Ectodermal cell (in vitro differentiated cells): Measurements from ENCODE around the gene MAPK10.

Source experiments
- H3K27ac ChIP-seq: 2 replicates; pipeline ENCODE4 v1.7.0; 2013; ENCODE audit warnings: mild to moderate bottlenecking, low read depth, low read length; ENCODE audit not compliant: insufficient read depth, poor library complexity, severe bottlenecking
- H3K27me3 ChIP-seq: 2 replicates; pipeline ENCODE4 v1.7.0; 2013; ENCODE audit warnings: mild to moderate bottlenecking, low read length; ENCODE audit not compliant: insufficient read depth, control insufficient read depth, poor library complexity, severe bottlenecking
- H3K36me3 ChIP-seq: one replicate; pipeline ENCODE4 v1.7.0; 2013; ENCODE audit warnings: low read length; ENCODE audit not compliant: control insufficient read depth, insufficient read depth
- H3K4me1 ChIP-seq: one replicate; pipeline ENCODE4 v1.7.0; 2013; ENCODE audit warnings: low read length; ENCODE audit not compliant: control insufficient read depth, insufficient read depth
- H3K4me3 ChIP-seq: 2 replicates; pipeline ENCODE4 v1.7.0; 2013; ENCODE audit warnings: low read depth, low read length, control low read depth; ENCODE audit not compliant: insufficient read depth
- H3K9me3 ChIP-seq: 2 replicates; pipeline ENCODE4 v1.7.0; 2013; ENCODE audit warnings: mild to moderate bottlenecking, low read length, moderate library complexity; ENCODE audit not compliant: control insufficient read depth
- WGBS, 2 experiments: methylation state at CpG; one replicate each; pipeline ENCODE4 v1.1.7; 2013; ENCODE audit warnings: missing lambda C conversion rate in 2 of 2; 5-methylcytosine and 5-hydroxymethylcytosine counted together

Gene MAPK10

GRCh38 chr4:86106475-86106874, 253.4 kb downstream of the MAPK10 start:
- Histone ChIP-seq H3K4me1 (no peaks in the 10 kb centered on the region), H3K27me3 (no peaks in the 10 kb centered on the region), H3K4me3 (no peak overlapping the region), H3K9me3 (no peaks in the 10 kb centered on the region), H3K27ac (no peak overlapping the region), H3K36me3 (no peaks in the 10 kb centered on the region)
- 95 to 100% methylated on average over 1 of the region's 2 CpGs for WGBS, 2 experiments

- WGBS, 2 experiments: 90 to 91% methylated on average over 2 of the region's 2 CpGs
These were observed 258.0 kb downstream of the MAPK10 start for GRCh38 chr4:86101841-86102240.

DNA sequence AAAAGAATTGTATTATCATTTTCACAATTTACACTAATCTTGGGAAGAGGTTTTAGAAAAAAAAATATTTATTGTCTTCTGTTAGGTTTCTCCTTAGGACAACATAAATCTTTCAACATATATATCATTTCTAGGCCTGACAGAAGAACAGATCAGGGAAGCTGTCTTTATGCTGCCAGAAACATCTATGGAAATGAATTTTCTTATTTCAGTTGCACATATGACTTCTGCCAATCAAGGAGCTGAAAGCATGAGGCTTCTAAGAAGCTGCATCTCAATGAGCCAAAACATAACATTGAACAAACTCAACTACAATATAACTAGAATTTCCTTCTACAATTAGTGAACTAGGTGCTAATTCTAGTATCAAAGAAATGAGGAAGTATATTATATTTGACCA, 258.4 kb downstream of the MAPK10 start:
- no peaks in the 10 kb centered on the region for H3K27me3 ChIP-seq
- H3K27ac ChIP-seq: no peak overlapping the region
- H3K9me3 ChIP-seq: no peaks in the 10 kb centered on the region
- H3K36me3 ChIP-seq: no peaks in the 10 kb centered on the region
- H3K4me1 ChIP-seq: no peaks in the 10 kb centered on the region
- H3K4me3 ChIP-seq: no peak overlapping the region

More at GRCh38 chr4:86101841-86102240, 258.0 kb downstream of the MAPK10 start:
- H3K4me1 ChIP-seq: no peaks in the 10 kb centered on the region
- no peaks in the 10 kb centered on the region for H3K9me3 ChIP-seq
- H3K36me3 ChIP-seq: no peaks in the 10 kb centered on the region
- no peaks in the 10 kb centered on the region for H3K27me3 ChIP-seq
- no peak overlapping the region for H3K4me3 ChIP-seq
- H3K27ac ChIP-seq: no peak overlapping the region

- Histone ChIP-seq H3K27ac (no peak overlapping the region), H3K36me3 (no peaks in the 10 kb centered on the region), H3K27me3 (no peaks in the 10 kb centered on the region), H3K9me3 (no peaks in the 10 kb centered on the region), H3K4me3 (no peak overlapping the region), H3K4me1 (no peaks in the 10 kb centered on the region)
- 80 to 86% methylated on average over 7 of the region's 7 CpGs for WGBS, 2 experiments
These were observed 259.2 kb downstream of the MAPK10 start for GRCh38 chr4:86100539-86101215.

GRCh38 chr4:86099348-86099747, 260.5 kb downstream of the MAPK10 start:
- no peaks in the 10 kb centered on the region for H3K27me3 ChIP-seq
- no peak overlapping the region for H3K27ac ChIP-seq
- 81 to 91% methylated on average over 3 of the region's 3 CpGs for WGBS, 2 experiments
- H3K36me3 ChIP-seq: no peaks in the 10 kb centered on the region
- no peaks in the 10 kb centered on the region for H3K4me1 ChIP-seq
- H3K4me3 ChIP-seq: no peak overlapping the region
- no peaks in the 10 kb centered on the region for H3K9me3 ChIP-seq

- H3K4me3 ChIP-seq: no peak overlapping the region
- no peaks in the 10 kb centered on the region for H3K27me3 ChIP-seq
- no peak overlapping the region for H3K27ac ChIP-seq
- 92 to 95% methylated on average over 2 of the region's 3 CpGs for WGBS, 2 experiments
- no peaks in the 10 kb centered on the region for H3K36me3 ChIP-seq
- H3K9me3 ChIP-seq: no peaks in the 10 kb centered on the region
- no peaks in the 10 kb centered on the region for H3K4me1 ChIP-seq
These were observed 261.2 kb downstream of the MAPK10 start for GRCh38 chr4:86098691-86099090.

- H3K36me3 ChIP-seq: no peaks in the 10 kb centered on the region
- no peaks in the 10 kb centered on the region for H3K27me3 ChIP-seq
- no peak overlapping the region for H3K4me3 ChIP-seq
- no peaks in the 10 kb centered on the region for H3K9me3 ChIP-seq
- WGBS, 2 experiments: 93 to 95% methylated on average over 2 of the region's 2 CpGs
- H3K4me1 ChIP-seq: no peaks in the 10 kb centered on the region
- no peak overlapping the region for H3K27ac ChIP-seq
These were observed 263.5 kb downstream of the MAPK10 start for GRCh38 chr4:86096373-86096772.

DNA sequence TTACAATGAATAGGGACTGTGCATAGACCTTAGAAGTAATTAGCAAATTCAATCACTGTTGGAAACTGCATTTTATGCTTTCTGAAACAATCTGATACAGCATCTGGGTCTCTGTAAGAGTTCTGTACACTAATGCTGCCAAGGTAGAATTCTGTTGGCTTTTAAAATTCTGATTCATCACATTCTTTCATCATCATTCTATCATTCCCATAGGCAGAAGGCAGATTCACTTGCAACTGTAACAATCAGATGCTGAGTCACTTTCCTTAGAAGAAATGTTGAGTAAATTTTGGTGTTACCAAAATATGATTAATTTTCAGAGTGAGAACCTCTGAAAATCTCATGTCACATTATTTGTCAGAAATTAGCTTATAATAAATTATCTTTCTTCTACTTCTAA, 267.2 kb downstream of the MAPK10 start:
- Histone ChIP-seq H3K27ac (no peak overlapping the region), H3K9me3 (no peaks in the 10 kb centered on the region), H3K4me3 (no peak overlapping the region), H3K27me3 (no peaks in the 10 kb centered on the region), H3K36me3 (no peaks in the 10 kb centered on the region), H3K4me1 (peaks cover 10% of the 10 kb centered on the region)

DNA sequence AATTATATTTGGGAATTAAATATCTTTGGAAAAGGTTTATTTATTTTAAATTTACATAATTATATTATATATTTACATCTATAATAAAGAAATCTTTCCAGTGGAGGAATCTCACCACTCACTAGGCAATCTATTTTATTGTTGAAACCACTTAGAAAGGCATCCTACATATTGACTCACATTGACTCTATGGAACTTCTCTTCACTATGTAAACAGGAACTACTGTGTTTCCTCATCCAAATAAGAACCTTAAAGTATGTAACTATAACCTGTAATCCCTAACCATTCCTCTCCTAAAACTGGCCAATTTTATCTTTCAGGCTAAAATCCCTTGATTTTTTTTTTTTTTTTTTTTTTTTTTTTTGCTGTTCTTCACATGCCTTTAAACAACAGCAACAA, 268.7 kb downstream of the MAPK10 start:
- Histone ChIP-seq H3K9me3 (no peaks in the 10 kb centered on the region), H3K4me1 (peaks cover 10% of the 10 kb centered on the region), H3K27ac (no peak overlapping the region), H3K4me3 (no peak overlapping the region), H3K27me3 (no peaks in the 10 kb centered on the region), H3K36me3 (no peaks in the 10 kb centered on the region)

- H3K4me3 ChIP-seq: no peak overlapping the region
- no peaks in the 10 kb centered on the region for H3K36me3 ChIP-seq
- no peak overlapping the region for H3K27ac ChIP-seq
- H3K4me1 ChIP-seq: peaks cover 10% of the 10 kb centered on the region
- H3K9me3 ChIP-seq: no peaks in the 10 kb centered on the region
- WGBS, 2 experiments: 53 to 89% methylated on average over 1 to 2 of the region's 2 CpGs
- H3K27me3 ChIP-seq: no peaks in the 10 kb centered on the region
These were observed 270.0 kb downstream of the MAPK10 start for GRCh38 chr4:86089781-86090323.

DNA sequence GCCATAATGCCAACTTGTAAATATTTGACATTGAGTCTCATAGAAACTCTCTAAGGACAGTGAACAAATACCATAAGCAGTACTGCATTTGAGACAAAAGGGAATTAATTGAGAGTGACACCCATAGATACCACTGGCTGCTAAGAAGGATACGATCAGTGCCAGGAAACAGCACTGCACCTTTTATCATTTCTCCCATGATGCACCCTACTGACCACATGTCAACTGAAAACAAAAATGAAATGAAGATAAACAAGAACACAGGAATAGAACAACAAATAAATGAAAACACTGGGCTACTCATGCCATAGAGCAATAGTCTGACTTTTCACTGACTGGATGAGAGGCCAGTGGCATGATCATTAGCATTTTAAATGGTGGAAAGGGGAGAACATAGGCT, 270.8 kb downstream of the MAPK10 start:
- H3K9me3 ChIP-seq: no peaks in the 10 kb centered on the region
- H3K27me3 ChIP-seq: no peaks in the 10 kb centered on the region
- H3K4me3 ChIP-seq: no peak overlapping the region
- H3K27ac ChIP-seq: no peak overlapping the region
- peaks cover 3% of the 10 kb centered on the region for H3K36me3 ChIP-seq
- 78 to 86% methylated on average over 1 of the region's 1 CpG for WGBS, 2 experiments
- peaks cover 10% of the 10 kb centered on the region for H3K4me1 ChIP-seq
